Head of caudate nucleus (tissue), 42 donors: ENCODE results near the gene CHPF2.

Experiments used
- DNase-seq, 42 donors: peaks; one replicate each; pipeline versions ENCODE4 v3.0.0 to v3.0.0-alpha.2; 2020 to 2021; ENCODE audit warnings: mixed read lengths in 7 of 42
- intact Hi-C: fragments of 100-400 bp; cut with DNase I; formaldehyde crosslinking; loops from one replicate; pipeline ENCODE4 v1.15.0; 2022

CHPF2 gene

DNA sequence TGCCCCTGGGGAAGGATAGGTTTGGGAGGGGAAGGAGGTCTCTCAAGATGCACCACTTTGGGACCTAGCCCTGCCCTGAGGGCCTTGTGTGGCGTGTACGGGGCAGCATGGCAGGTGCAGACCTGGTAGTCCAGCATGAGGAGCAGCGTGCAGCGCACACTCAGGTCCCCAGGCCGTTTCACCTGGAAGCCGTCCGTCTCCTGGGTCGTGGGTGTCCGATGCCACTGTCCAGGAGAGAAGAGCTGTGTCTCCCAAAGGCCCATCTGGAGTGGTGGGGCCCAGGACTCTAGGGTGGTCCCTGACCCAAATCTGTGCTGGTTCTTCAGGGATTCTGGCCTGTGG lies 9.4 kb downstream of the CHPF2 start:
- DNase-seq, result no peak
- intact Hi-C loops, result loop anchor here (10.0 kb wide), 1 partner anchor 63 kb away; no protein-coding TSS in a partner anchor

DNA sequence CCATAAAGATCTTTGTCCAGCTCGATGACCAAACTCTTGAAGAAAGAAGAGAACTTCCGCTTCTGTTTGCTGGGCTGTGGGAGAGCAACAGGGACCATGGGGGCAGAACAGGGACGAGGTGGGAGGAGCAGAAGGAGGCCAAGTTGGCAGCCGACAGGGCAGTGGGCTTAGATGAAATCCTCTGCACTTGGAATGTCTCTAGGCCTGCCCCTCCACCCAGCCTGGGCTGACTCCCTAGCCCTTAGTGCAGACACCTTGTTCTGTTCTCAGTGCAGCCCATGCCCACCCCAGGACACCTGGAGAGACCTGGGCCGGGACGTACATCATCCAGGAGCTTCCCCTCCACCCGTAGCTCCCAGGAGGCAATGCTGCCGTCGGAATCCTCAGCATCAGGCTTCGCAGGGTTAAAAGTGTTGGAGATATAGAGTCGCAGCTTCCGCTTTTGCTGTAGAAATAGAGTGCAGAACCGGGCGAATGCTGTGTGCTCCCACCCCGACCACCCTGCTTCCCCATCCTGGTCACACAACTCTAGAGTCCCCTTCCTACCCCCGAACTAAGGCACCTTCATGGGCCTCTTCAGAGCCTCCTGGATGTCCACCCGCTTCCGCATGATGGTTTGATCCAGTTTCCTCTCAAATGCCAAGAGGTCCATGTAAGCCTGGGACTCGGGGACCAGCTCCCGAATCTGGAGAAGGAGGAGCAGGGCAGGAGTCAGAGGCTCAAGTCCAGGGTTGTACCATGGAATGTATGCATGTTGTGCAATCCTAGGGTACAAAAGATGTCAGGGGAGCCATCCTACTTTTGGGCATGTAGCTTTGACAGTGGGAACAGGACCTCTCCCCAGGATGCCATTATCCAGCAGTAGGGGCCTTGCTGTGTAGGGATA lies 10.1 kb downstream of the CHPF2 start:
- intact Hi-C loops, result loop anchor here (10.0 kb wide), 1 partner anchor 62 kb away; no protein-coding TSS in a partner anchor

DNA sequence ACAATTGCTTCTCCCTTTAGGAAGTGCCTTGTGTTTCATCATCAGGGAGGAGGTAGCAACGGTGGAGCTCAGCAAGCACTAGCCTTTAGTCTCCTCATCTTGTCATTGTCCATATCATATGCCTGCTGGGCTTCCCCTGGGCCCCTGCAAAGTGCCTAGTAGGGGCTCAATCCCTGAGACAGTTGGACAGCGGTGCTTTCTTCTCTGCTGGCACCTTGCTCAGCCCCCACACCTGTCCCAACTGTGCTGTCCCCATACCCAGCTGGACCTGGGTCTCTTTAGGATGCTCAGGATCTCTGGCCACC lies 10.7 kb downstream of the CHPF2 start:
- peak in 1 of 42 donors; percentile 22 for DNase-seq
- intact Hi-C loops, result loop anchor here (10.0 kb wide), 1 partner anchor 62 kb away; no protein-coding TSS in a partner anchor

More for the DNA sequence above, 10.1 kb downstream of the CHPF2 start:
- peak in 3 of 42 donors; percentile 18 to 39 (median 36) for DNase-seq

DNA sequence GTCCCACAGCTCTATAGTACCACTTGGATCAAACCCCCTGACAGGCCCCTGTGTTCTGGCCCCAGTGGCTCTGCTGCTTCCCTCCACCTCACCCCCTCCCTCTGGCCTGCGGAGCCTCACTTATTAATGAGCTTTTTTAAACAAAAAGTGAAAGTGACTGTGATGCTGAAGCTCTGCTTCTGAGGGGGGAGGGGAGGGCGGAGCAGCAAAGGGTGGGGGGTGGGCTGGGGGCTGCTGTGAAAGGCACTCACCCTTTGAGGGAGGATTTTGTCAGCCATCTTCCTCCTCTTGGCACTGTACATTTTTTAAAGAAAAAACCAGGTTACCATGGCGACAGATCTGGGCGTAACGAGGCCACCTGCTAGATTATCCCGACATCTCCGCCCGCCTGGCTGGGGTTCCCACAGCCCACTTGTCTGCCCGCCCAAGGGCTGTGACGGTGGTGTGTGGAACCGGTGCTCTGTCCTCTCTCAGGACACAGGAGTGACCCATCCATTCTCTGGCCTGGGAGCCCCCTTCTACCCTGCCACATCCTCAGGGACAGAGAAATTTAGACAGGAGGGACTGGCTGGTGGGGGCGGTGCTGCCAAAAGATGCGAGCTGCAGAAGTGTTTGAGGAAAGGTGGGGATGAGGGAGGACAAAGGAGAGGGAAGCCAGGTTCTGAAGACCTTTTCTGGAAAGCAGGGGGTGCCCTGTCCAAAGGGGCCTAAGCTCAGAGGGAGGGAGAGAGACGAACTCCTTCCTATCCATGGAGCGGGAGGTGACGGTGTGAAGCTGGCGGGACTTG lies 11.3 kb downstream of the CHPF2 start:
- peak in 25 of 42 donors; percentile 32 to 83 (median 55) for DNase-seq
- intact Hi-C loops, result loop anchor here (10.0 kb wide), 1 partner anchor 61 kb away; no protein-coding TSS in a partner anchor

DNA sequence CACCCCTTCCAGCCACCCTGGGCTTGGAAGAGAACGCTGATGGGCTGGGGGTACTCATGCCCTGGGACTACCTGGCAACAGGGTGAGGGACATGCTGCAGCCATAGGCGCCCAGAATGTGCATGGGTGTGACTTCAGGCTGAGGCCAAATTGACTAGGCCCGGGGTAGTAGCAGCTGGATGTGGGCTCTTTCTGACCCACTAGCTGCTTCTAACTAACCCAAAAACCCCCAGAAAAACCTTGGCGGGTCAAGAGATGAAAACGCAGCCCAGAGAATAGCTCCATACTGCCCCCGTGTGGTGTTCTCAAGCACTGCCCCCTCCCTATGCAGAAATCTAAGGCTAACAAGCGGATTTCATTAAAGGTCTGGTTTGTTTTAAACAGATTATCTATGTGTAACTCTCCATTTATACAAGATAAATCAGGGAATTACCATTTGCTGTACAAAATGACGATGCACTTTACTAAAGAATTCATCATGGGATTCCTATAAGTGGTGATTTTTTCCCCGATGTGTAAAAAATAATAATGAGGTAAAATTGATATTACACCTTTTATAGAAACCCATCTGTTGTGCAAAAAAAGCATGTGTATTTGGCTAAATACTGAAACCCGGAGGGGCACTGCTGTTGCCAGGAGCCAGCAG lies 12.0 kb downstream of the CHPF2 start:
- DNase-seq, result peak in 31 of 42 donors; percentile 47 to 86 (median 70)
- intact Hi-C loops, result loop anchor here (10.0 kb wide), 1 partner anchor 60 kb away; no protein-coding TSS in a partner anchor

DNA sequence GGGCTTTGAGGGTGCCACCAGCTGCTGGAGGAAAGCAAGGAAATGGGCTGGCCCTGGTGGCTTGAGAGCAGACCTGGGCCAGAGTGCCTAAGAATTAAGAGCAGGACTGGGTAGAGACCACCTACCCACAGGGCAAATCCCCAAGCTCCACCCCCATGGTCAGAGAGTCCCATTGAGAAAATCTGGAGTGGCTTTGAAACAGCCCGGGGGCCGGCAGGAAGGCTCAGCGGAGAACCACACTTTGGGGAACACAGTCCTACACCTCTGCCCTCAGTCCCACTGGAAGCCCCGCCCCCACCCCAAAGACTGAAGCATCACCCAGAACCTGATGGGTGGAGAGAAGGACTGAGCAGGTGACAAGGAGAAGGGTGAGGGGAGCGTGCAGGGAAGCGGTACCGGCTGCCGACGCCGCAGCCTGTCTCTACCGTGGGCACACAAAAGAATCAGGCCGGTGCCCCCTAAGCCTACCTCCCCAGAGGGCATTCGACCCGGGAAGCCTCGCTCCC lies 12.6 kb downstream of the CHPF2 start:
- intact Hi-C loops, result loop anchor here (10.0 kb wide), 1 partner anchor 60 kb away; no protein-coding TSS in a partner anchor
- DNase-seq, result no peak

DNA sequence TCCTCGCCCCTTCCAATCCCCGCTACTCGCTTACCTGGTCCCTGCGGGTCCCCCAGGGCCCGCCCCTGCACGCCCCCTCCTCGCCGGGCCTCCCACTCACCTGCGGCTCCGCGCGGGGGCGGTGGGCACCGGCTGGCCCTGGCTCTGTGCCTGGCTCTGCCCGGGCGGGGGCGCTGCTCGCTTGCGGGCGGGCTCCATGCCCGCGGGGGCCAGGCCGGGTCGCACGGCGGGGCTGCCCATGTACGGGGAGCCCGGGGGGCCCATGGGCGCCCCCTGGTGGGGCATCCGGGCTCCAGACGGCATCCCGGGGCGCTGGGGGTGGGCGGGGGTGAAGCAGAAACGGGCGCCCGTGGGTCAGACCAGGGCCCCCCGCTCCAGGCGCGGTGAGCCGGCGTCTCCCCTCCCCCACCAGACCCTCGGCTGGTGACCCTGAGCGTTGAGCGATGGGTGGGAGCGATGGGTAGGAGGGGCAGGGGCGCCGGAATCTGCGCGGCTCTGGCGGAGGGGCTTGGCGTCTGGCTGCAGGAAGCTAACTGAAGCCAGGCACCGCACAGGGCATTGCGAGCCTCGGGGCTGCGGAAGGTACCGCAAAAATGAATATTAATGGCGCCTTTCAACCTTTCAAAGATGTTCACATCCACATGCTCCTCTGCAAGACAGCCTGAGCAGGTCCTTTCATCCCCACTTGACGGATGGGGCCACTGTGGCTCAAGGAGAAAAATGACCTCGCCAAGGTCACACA lies 13.2 kb downstream of the CHPF2 start:
- DNase-seq, result peak in 8 of 42 donors; percentile 33 to 67 (median 58)
- intact Hi-C loops, result loop anchor here (10.0 kb wide), 1 partner anchor 59 kb away; no protein-coding TSS in a partner anchor

DNA sequence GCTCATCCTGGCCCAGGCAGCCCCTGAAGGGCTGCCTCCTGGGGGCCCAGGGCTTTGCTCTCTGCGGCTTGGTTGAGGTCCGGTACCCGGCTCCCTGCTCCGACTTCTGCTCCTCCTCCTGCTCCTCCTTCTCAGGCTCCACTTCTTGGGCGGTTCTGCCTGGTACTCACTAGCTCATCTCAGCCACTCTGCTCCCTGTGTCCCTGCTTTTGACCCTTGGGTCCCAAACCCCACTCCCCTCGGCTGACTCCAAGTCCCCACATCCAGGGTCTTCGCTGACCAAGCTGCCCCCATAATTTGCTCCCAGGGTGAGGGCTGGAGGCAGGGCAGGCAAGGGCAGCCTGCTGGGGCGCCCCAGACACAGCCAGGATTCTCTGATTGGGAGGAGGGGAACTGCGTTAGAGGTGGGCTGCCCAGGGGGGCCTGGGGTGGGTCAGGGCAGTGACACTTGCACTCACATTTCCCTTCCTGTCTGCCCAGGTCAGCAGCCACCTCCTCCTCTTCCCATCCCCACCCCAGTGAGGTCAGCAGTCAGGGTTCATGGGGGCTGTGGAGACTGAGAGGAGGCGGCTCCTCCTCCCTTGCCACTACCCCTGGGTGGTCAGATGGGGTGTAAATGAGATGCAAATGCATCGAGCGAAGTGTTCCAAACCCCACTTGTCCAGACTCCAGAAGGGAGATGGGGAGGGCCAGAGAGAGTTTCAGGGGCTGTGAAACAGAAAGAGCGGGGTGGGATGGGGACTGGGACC lies 14.0 kb downstream of the CHPF2 start:
- intact Hi-C loops, result loop anchor here (10.0 kb wide), 1 partner anchor 59 kb away; no protein-coding TSS in a partner anchor
- DNase-seq, result no peak

DNA sequence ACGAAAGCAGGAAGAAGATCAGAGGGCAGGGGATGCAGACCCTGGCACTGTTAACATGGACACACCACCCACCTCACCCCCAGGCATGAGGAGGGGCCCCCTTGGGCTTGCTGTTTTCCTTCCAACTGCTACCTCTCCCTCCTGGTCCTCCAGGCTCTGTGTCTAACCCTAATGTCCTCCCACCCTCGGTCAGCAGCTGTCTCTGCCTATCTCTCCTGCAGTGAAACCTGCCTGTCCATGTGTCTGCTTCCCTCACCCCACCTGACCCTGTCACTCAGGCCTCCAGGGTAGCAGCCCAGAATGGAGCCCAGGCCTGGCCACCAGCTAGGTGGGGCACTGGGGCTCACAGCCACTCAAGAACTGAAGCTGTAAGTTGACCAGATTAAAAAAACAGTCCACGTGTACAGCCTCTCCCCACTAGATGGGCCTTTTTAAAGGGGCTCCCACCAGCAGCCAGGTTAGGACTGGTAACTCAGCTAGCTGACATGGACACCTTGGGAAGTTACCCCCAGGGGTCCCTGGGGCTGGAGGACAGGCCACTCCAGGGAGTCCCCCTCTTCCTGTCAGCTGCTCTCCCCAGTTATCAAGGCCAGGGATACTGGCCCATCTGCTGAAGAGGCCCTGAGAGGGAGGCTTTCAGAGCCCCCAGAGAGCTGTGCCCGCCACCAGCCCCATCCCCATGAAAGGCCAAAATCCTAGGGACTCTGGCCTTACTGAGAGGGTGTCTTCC lies 14.7 kb downstream of the CHPF2 start:
- intact Hi-C loops, result loop anchor here (10.0 kb wide), 1 partner anchor 58 kb away; no protein-coding TSS in a partner anchor
- DNase-seq, result no peak

DNA sequence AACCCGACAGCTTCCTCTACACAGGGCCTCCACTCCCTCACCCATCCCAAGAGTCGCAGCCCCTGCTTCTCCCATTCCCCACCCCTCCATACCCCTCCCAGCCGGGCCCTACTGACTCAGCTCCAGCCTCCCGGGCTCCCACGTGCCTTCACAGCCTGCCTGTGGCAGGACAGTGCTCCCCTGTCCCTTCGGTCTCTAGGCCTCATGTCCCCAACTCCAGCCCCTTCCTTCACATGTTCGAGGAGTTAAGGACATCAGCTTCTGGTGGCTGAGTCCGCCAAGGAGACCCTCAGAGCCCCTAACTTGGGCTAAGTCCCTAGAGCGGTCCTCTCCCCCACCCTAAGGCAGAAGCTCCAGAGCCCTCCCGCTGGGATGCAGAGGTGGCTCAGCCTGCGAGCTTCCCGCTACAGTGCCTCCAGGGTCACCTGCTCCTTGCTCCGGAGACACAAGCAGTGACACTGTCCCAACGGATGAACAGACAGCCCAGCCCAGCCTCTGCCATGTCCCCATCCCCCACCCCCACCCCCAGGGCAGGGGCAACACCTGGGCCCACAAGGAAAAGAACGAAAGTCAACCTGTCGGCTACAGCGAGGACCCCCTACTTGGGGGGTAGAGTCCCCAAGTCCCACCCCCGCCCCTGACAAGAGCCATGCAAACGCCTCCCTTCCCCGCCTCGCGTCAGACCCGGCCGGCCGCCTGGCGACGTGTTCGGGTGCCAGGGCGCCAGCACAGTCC lies 15.5 kb downstream of the CHPF2 start:
- intact Hi-C loops, result loop anchor here (10.0 kb wide), 1 partner anchor 57 kb away; no protein-coding TSS in a partner anchor
- DNase-seq, result peak in 1 of 42 donors; percentile 70

DNA sequence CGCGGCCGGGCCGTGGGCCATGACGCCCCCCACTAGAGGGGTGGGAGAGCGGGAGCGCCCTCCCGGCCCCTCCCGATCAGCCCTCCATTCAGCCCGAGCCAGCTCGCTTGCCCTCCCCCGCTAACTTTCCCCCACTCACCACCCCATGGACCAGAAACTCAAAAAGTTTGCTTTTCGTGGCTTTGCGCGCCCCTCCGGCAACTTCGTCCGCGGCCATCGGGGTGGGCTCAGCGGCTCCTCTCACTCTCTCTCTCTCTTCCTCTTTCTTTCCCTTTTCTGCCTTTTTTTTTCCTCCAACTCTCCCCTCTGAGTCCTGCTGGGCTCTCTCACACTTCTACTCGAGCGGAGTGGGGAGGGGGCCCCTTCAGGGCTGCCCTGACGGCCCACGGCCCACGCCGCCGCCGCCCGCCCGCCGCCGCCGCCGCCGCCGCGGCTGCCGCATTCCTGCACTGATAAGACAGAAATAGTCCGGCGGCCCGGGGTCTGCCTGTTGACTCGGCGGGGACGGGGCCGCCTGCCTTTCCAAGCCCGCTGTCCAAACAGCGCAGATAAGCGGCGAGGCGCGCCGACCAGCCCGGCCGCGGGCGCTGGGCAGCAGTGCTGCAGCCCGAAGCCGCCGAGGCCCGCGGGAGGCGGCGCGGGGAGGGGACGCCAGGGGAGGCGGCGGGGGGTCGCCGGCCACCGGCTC lies 16.2 kb downstream of the CHPF2 start, which contains the start of gene SMARCD3:
TSS of gene SMARCD3 (minus strand) at position 349 of the 688 bp plus-strand sequence. CDS start at position 217, 132 bp downstream.
- intact Hi-C loops, result loop anchor here (10.0 kb wide), 1 partner anchor 56 kb away; no protein-coding TSS in a partner anchor
- peak in 39 of 42 donors; percentile 30 to 88 (median 71) for DNase-seq

DNA sequence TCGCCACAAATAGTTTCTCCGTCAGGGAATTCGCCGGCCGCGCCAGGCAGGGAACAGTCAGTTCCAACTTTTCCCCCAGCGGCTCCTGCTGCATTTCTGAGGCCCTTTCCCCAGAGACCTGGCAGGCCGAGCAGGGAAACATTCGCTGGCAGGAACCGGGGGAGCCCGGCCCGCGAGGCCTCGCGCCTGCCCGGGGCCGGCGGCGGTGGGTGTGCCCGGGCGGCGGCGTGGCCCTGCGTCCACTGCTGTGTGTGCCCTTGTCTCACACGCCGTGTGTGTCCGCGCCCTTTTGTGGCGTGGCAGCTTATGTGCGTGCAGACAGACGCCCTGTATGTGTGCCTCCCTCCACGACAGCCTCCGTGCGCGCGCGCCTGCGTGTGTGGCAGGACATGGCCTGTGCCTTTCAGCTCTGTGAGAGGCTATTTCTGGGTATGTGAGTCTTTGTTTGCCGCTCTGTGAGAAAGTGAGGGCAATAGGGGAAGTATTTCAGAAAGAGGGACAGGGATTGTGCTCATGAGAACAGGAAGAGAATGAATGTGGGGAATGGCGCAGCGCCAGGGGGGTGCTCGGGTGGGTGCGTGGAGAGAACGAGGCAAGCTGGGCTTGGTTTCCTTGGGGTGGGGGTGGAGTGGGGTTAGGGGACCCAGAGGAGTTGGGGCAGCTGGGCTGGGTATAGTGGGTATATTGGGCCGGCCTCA lies 16.9 kb downstream of the CHPF2 start:
- intact Hi-C loops, result loop anchor here (10.0 kb wide), 1 partner anchor 56 kb away; no protein-coding TSS in a partner anchor

DNA sequence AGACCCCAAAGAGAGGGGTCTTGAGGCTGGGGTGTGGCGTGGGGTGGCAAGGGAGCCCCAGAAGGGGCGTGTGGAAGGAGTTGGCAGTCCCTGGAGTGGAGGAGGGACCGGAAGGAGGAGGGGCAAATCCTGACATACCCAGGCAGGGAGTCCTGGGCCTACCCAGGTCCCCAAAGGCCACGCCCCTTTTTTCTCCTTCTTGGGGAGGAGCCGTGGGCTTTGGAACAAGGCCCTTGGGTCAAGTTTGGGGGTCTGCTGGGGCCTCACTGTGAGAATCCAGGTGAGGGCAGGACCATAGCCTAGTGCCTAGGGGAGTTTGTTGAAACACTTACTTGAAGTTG lies 17.4 kb downstream of the CHPF2 start:
- intact Hi-C loops, result loop anchor here (10.0 kb wide), 1 partner anchor 55 kb away; no protein-coding TSS in a partner anchor
- peak in 3 of 42 donors; percentile 53 to 62 (median 61) for DNase-seq

More for the DNA sequence above, 16.9 kb downstream of the CHPF2 start:
- DNase-seq, result peak in 24 of 42 donors; percentile 30 to 73 (median 47)
